Astrocyte of the cerebellum (primary cell): ENCODE measurements around the gene PTH2.

Experiments used
- DNase-seq: peaks from one replicate; pipeline ENCODE4 v3.0.0-alpha.2; 2011; ENCODE audit warnings: low read depth
- H3K4me3 ChIP-seq: 2 replicates; pipeline ENCODE4 v1.5.1; 2011; ENCODE audit warnings: mild to moderate bottlenecking, low read depth, low read length, moderate library complexity
- CTCF ChIP-seq: IDR thresholded peaks from 2 replicates; pipeline ENCODE4 v1.5.1; 2012; ENCODE audit warnings: low read length, low read depth, moderate library complexity, mild to moderate bottlenecking; ENCODE audit errors: missing control alignments
- in situ Hi-C: cut with HindIII; loops from 2 replicates; pipeline ENCODE4 v1.10.0; 2017; ENCODE audit warnings: low sequenced_read_pairs

PTH2 gene

GRCh38 chr19:49442354-49442753, 19.1 kb upstream of the PTH2 start:
- DNase-seq, result no peak
- no peak for TF ChIP-seq CTCF
- peak overlapping the region; percentile 57 for H3K4me3 ChIP-seq

GRCh38 chr19:49441960-49442350, 18.7 kb upstream of the PTH2 start:
- no peak for DNase-seq
- in situ Hi-C loops, result no loop called here
- H3K4me3 ChIP-seq, result no peak overlapping the region
- TF ChIP-seq CTCF, result no peak

More at GRCh38 chr19:49442354-49442753, 19.1 kb upstream of the PTH2 start:
- in situ Hi-C loops, result no loop called here

DNA sequence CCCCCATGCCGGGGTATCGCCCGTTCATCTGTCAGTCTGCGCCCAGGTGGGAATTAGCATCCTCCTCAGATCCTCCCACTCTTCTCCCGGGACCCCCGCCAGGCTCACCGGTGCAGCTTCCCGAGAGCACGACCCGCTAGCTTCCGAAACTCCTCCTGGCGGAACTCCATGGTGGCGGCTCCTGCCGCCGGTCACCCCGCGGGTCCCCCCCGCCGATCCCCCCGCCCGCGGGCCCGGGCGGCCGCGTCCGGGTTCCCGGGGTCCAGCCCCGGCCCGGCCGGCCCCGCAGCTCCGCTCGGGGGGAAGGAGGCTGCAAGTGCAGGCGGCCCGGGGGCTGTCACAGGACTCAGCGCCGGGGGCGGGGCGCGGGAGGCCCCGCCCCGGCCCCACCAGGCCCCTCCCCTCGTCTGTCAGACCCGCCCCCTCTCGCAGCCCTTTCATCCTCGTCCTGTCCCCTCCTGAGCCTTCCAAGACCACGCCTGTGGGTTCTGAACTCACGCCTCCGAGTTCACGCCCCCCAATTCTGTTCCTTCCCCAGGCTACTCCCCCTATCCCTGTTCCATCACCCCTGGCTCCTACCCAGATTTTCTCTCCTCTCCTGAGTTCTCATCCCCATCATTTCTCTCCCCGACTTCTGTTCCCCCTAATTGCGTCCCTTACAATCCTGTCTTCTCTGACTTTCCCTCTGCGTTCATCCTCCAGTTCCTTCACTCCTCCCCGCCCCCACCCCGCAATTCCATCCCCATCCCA, 18.1 kb upstream of the PTH2 start, which contains the start of gene SLC17A7:
Gene SLC17A7 (minus strand): TSS at position 318 of the 750 bp plus-strand sequence. CDS start 148 bp downstream, at position 170.
- TF ChIP-seq CTCF, result no peak
- in situ Hi-C loops, result no loop called here
- H3K4me3 ChIP-seq, result no peak within 1 kb of the TSS
- DNase-seq, result no peak

DNA sequence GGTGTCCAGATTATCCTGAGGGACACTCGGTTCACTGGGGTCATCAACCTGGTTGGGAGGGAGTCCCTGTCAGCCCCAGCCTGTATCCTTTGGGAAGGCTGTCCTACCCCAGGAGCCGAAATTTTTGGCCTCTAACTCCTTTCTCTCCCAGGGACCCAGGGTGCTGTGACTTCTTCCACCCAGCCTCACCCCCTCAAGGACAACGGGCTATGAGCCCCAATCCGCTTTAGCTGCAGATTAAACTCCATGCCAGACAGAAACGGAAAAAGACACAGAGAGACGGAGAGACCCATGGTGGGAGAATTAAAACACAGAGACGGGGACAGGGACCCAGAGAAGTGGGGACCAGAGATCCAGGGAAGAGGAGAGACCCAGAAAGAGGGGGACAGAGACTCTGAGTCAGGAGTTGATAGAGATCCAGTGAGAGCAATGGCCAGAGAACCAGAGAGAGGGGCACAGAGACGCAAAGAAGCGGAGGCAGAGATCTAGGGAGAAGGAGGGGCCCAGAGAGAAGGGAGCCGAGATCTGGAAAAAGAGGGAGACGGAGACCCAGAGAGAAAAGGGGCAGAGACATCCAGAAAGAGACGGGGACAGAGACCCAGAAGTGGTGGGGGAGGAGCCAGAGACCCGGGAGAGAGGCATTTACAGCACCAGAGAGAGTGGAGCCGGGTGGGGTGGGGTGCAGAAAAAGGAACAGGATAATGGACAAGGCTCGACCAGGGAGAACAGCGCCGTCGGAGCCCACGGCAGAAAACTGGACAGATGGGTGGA, 17.4 kb upstream of the PTH2 start:
- no peak overlapping the region for H3K4me3 ChIP-seq
- in situ Hi-C loops, result no loop called here
- DNase-seq, result no peak
- no peak for TF ChIP-seq CTCF

DNA sequence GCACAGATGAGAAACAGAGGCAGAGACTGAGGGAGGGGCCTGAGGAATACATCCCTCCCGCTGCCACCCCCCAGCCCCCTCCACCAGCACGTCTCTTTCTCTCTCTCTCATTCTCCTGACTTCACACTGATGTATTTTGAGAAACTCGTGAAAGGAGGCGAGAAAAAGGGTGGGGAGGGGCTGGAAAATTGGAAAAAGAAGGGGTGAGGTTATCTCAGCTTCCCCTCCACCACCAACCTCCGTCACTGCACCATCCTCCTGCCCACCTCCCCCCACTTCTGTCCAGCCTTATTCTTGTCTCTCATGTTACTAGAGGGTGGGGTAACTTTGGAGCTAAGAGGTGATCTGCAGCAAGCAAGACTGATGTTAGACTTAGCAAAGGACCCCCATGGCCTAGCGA, 16.6 kb upstream of the PTH2 start:
- no peak for DNase-seq
- in situ Hi-C loops, result no loop called here
- TF ChIP-seq CTCF, result no peak
- H3K4me3 ChIP-seq, result no peak overlapping the region

GRCh38 chr19:49438261-49438660, 15.0 kb upstream of the PTH2 start:
- no peak overlapping the region for H3K4me3 ChIP-seq
- no peak for DNase-seq
- in situ Hi-C loops, result no loop called here
- TF ChIP-seq CTCF, result no peak
